Lower lobe of right lung (tissue), 2 donors: Measurements from ENCODE around the gene PDE4D. TPM values are rescaled to one million over a fixed set of nuclear protein-coding genes. Genes with fewer than 3 reads are reported as not detected.

Experiments
- ATAC-seq, 2 donors: fragments of 200-7000 bp; cut with Tn5 transposase; one replicate each; pipeline ENCODE4 v1.9.1; 2020 to 2022; ENCODE audit warnings: mild to moderate bottlenecking in 2 of 2, moderate library complexity in 2 of 2
- DNase-seq: peaks from one replicate; pipeline ENCODE4 v3.0.0-alpha.2; 2020
- H3K27ac ChIP-seq: fragments of 200-600 bp; one replicate; pipeline ENCODE4 v1.8.0; 2022
- H3K27me3 ChIP-seq: fragments of 200-600 bp; one replicate; pipeline ENCODE4 v1.8.0; 2022; ENCODE audit warnings: low read depth
- H3K36me3 ChIP-seq: fragments of 200-600 bp; one replicate; pipeline ENCODE4 v1.8.0; 2022; ENCODE audit warnings: mild to moderate bottlenecking
- H3K4me1 ChIP-seq: fragments of 200-600 bp; one replicate; pipeline ENCODE4 v1.8.0; 2022
- H3K4me3 ChIP-seq: fragments of 200-600 bp; one replicate; pipeline ENCODE4 v1.8.0; 2022; ENCODE audit warnings: mild to moderate bottlenecking
- H3K9me3 ChIP-seq: fragments of 200-600 bp; one replicate; pipeline ENCODE4 v1.8.0; 2022
- intact Hi-C: fragments of 100-400 bp; cut with DNase I; formaldehyde crosslinking; loops from one replicate; pipeline ENCODE4 v1.11.0; 2022
- total RNA-seq: library from RNA; stranded (reverse); fragmentation: NEBNext Ultra II Directional; extraction: Animal tissue kit (Norgen Biotek cat#: 25700); gene quantifications from one replicate; pipeline ENCODE4 v1.2.1, GENCODE V29; 2021
- TF ChIP-seq, protein P1 (sequence below): fragments of 200-600 bp; IDR thresholded peaks from one replicate; pipeline ENCODE4 v1.8.0; 2022; ENCODE audit warnings: antibody characterized with exemption, mild to moderate bottlenecking
- donor health status: DM: no; HTN: yes; CAD: no; lungs with severe emphysema.

PDE4D gene
- total RNA-seq, 1 donor from 2014 or later: 71.3 TPM

DNA sequence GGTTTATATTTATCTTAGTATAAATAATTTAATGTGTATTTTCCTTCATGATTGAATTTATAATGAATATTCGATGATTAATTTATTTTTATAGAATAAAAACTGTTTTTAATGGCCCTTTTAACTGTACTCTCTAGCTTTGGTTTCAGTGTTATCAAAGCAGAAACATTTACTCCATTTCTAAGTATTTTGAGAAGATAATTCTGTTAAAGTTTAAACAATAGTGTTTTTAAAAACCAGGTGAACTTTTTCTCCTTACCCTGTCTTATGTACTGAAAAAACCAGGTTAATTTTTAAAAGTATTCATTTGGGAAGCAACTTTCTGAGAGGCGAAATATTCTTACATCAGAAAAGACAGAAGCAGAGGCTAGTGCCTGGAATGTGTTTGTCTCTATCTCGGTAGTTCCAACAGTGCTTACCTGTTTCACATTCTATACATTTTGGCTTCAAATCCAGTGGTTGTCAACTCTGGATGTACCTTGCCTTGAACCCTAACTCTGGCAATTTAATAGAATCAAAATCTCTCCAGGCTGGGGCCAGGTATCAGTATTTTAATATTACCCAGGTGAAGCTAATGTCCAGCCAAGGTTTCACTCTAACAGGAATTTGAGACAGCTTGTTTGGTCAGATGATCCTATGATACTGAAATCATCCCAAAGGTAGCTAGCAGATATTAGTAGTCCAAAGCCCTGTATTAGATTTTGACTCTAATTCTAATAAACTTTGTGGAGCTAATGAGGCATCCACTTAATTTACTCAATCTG lies 434.4 kb downstream of the PDE4D start:
- ATAC-seq: no peak
- intact Hi-C loops: no loop called here

DNA sequence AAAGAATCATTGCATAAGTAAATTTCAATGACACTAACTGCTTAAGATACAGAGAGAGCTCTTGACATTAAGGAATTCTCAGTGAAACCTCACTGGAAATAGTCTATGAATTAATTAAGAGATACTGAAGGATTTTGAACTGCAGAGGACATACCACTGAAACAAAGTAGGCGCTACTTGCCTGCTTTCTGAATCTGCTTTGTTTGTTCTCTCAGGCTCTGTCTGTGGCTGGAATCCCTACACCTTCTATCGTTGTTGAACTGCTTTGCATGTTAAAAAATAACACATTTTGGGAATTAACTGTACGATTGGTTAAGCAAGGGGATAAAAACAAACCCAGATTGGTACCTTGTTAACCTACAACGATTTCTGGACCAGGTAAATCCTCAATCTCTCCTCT lies 435.2 kb downstream of the PDE4D start:
- no peak for DNase-seq
- no peak overlapping the region for H3K27ac ChIP-seq
- no peaks in the 10 kb centered on the region for H3K27me3 ChIP-seq
- no peak for ATAC-seq
- TF ChIP-seq, protein P1, sequence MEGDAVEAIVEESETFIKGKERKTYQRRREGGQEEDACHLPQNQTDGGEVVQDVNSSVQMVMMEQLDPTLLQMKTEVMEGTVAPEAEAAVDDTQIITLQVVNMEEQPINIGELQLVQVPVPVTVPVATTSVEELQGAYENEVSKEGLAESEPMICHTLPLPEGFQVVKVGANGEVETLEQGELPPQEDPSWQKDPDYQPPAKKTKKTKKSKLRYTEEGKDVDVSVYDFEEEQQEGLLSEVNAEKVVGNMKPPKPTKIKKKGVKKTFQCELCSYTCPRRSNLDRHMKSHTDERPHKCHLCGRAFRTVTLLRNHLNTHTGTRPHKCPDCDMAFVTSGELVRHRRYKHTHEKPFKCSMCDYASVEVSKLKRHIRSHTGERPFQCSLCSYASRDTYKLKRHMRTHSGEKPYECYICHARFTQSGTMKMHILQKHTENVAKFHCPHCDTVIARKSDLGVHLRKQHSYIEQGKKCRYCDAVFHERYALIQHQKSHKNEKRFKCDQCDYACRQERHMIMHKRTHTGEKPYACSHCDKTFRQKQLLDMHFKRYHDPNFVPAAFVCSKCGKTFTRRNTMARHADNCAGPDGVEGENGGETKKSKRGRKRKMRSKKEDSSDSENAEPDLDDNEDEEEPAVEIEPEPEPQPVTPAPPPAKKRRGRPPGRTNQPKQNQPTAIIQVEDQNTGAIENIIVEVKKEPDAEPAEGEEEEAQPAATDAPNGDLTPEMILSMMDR: no peak
- no peaks in the 10 kb centered on the region for H3K9me3 ChIP-seq
- no peak overlapping the region for H3K4me3 ChIP-seq
- intact Hi-C loops: no loop called here
- H3K4me1 ChIP-seq: no peaks in the 10 kb centered on the region
- no peaks in the 10 kb centered on the region for H3K36me3 ChIP-seq

More for the DNA sequence above, 434.4 kb downstream of the PDE4D start:
- no peaks in the 10 kb centered on the region for H3K27me3 ChIP-seq
- no peak overlapping the region for H3K27ac ChIP-seq
- no peak overlapping the region for H3K4me3 ChIP-seq
- no peaks in the 10 kb centered on the region for H3K4me1 ChIP-seq
- DNase-seq: no peak
- no peaks in the 10 kb centered on the region for H3K36me3 ChIP-seq
- TF ChIP-seq, protein P1: no peak
- H3K9me3 ChIP-seq: no peaks in the 10 kb centered on the region

DNA sequence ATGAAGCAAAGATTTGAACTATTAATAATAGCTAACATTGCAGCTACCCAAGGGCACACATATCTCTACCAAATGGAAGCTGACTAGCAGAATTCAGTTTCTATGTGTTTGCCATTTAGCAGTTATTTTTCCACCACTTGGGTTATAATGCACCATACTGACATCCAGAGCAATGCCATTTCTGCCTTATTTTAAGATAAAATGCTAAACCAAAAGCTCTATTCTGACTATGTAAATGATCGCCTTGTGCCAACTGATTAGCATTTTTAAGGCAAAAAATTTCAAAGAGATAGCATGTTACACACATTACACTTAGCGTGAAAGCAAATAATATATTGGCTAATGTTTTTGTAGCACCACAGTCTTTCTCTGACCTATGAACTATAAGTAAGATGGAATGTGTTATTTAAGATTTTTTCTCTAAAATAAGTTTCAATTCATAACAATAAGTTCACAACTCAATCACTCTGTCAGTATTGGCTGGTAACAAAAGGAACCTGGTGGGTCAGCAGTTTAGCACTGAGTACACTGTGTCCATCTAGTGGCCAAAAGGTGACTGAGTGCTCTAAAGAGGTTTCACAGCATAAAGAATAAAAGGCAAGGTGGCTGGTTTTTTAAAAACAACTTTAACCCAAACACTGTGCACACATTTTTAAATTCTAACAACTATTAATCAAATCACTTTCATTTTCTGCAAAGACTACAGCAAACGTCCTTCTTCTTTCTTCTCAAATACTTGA lies 443.5 kb downstream of the PDE4D start:
- Histone ChIP-seq H3K27ac (no peak overlapping the region), H3K9me3 (no peaks in the 10 kb centered on the region), H3K27me3 (no peaks in the 10 kb centered on the region), H3K4me1 (no peaks in the 10 kb centered on the region), H3K36me3 (no peaks in the 10 kb centered on the region), H3K4me3 (no peak overlapping the region)
- intact Hi-C loops: no loop called here
- ATAC-seq: no peak
- DNase-seq: no peak
- TF ChIP-seq, protein P1: no peak

DNA sequence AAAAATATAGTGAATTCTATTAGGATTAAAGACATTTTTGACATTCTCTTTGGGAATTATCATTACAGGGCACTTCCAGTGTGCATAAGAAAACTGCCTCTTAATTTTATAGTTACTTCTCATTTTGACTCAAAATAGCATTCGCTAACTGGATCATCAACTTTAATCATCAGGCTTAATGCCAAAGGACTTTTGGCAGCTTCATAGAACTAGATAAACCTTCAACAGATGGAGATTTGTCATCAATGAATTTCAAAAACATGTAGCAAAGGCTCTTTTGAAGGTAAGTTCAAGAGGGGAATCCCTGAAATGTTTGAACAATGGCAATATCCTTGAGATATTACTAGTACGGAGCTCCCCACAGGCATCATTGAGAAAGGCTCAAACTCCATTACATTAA lies 447.2 kb downstream of the PDE4D start:
- H3K4me1 ChIP-seq: no peaks in the 10 kb centered on the region
- H3K4me3 ChIP-seq: no peak overlapping the region
- no peak overlapping the region for H3K27ac ChIP-seq
- DNase-seq (no peak), ATAC-seq (no peak)
- H3K36me3 ChIP-seq: no peaks in the 10 kb centered on the region
- TF ChIP-seq, protein P1: no peak
- H3K9me3 ChIP-seq: no peaks in the 10 kb centered on the region
- no peaks in the 10 kb centered on the region for H3K27me3 ChIP-seq
- intact Hi-C loops: no loop called here

DNA sequence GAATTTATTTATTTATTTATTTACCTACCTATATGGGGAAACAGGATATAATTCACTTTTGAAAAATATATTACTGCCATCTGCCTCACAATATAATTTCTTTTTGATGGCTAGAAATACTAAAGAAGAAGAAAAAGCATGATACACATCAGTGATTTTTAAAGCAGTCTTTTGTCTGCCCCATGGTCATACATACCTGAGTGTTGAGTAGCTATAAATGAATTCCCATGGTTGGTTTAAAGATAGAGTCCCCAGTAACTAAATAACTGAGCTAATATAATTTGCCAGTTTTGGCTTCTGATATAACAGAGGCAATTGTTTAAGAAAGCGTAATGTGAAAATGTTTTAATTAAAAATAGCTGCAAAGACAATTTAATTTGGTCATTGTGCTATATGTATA lies 447.8 kb downstream of the PDE4D start:
- intact Hi-C loops: no loop called here
- H3K27ac ChIP-seq: no peak overlapping the region
- H3K4me1 ChIP-seq: no peaks in the 10 kb centered on the region
- ATAC-seq (no peak), DNase-seq (no peak)
- H3K27me3 ChIP-seq: no peaks in the 10 kb centered on the region
- no peaks in the 10 kb centered on the region for H3K9me3 ChIP-seq
- no peak overlapping the region for H3K4me3 ChIP-seq
- no peaks in the 10 kb centered on the region for H3K36me3 ChIP-seq
- TF ChIP-seq, protein P1: no peak
